BJ (cell line): Measurements from ENCODE around the gene PFDN2. TPM values are rescaled to one million over a fixed set of nuclear protein-coding genes. Genes with fewer than 3 reads are reported as not detected.

ENCODE experiments used
- CTCF ChIA-PET: fragments of 350-600 bp; formaldehyde crosslinking; extraction: SDS; loops from one replicate; lab custom pipeline; 2021; ENCODE audit warnings: antibody characterized with exemption, inconsistent platforms; lab: Yijun Ruan, JAX
- POLR2A ChIA-PET: fragments of 300-600 bp; sonication (Branson Sonifier 250); formaldehyde crosslinking; extraction: SDS; loops from one replicate; lab custom pipeline; 2021; ENCODE audit warnings: antibody characterized with exemption; lab: Charles Lee
- DNase-seq: peaks from one replicate; pipeline ENCODE4 v3.0.0-alpha.2; 2011; ENCODE audit warnings: low read depth
- H3K27me3 ChIP-seq: 2 replicates; pipeline ENCODE4 v1.6.0; 2011; ENCODE audit warnings: low read length; ENCODE audit not compliant: control insufficient read depth, insufficient read depth
- H3K36me3 ChIP-seq: 2 replicates; pipeline ENCODE4 v1.5.1; 2011; ENCODE audit warnings: low read length; ENCODE audit not compliant: control insufficient read depth, insufficient read depth
- H3K4me3 ChIP-seq: 2 replicates; pipeline ENCODE4 v1.5.1; 2011; ENCODE audit warnings: low read depth, mild to moderate bottlenecking, control low read depth, low read length
- CTCF ChIP-seq: IDR thresholded peaks from 2 replicates; pipeline ENCODE4 v1.5.1; 2011; ENCODE audit warnings: low read depth, mild to moderate bottlenecking, control low read depth, inconsistent platforms, low read length, moderate library complexity; ENCODE audit not compliant: insufficient read depth
- polyA plus RNA-seq: library from polyadenylated mRNA; depleted of rRNA; stranded (reverse); fragments of >200 nt; gene quantifications from 2 replicates; pipeline ENCODE4 v1.2.3, GENCODE V29; 2011

Gene PFDN2
- polyA plus RNA-seq, 1 experiment: 32.9 TPM

- H3K27me3 ChIP-seq: no peaks in the 10 kb centered on the region
- POLR2A ChIA-PET: no interaction called here
- TF ChIP-seq CTCF: no peak
- peak; percentile 63 for DNase-seq
- CTCF ChIA-PET: interaction anchor here (0.8 to 7.5 kb wide), 3 partner anchors 12 to 43 kb away, joined by 3 to 80 read pairs (median 3); partner anchors contain the start of gene KLHDC9
- no peaks in the 10 kb centered on the region for H3K36me3 ChIP-seq
- no peak overlapping the region for H3K4me3 ChIP-seq
These were observed 34.7 kb downstream of the PFDN2 start for GRCh38 chr1:161082996-161083747.

- Histone ChIP-seq H3K36me3 (no peaks in the 10 kb centered on the region), H3K27me3 (no peaks in the 10 kb centered on the region), H3K4me3 (no peak overlapping the region)
- no peak for TF ChIP-seq CTCF
- POLR2A ChIA-PET: no interaction called here
- no peak for DNase-seq
- CTCF ChIA-PET: interaction anchor here (7.5 kb wide), 1 partner anchor 14 kb away, joined by 80 read pairs; the partner anchor contains the start of gene KLHDC9
These were observed 35.4 kb downstream of the PFDN2 start for GRCh38 chr1:161082483-161082882.

- POLR2A ChIA-PET: interaction anchor here (0.5 kb wide), 1 partner anchor 120 kb away, joined by 4 read pairs; no protein-coding TSS in a partner anchor
These were observed 36.3 kb downstream of the PFDN2 start for GRCh38 chr1:161081519-161081918.

GRCh38 chr1:161080441-161081405 lies 37.1 kb downstream of the PFDN2 start:
- CTCF ChIA-PET: interaction anchor here (0.7 to 12.3 kb wide), 4 partner anchors 9 to 90 kb away, joined by 3 to 132 read pairs (median 4); partner anchors contain the start of gene KLHDC9
- DNase-seq: no peak
- no peak for TF ChIP-seq CTCF
- Histone ChIP-seq H3K27me3 (no peaks in the 10 kb centered on the region), H3K4me3 (no peak overlapping the region), H3K36me3 (no peaks in the 10 kb centered on the region)
- POLR2A ChIA-PET: interaction anchor here (0.5 kb wide), 1 partner anchor 121 kb away, joined by 4 read pairs; no protein-coding TSS in a partner anchor

More at GRCh38 chr1:161081519-161081918, 36.3 kb downstream of the PFDN2 start:
- DNase-seq: no peak
- CTCF ChIA-PET: interaction anchor here (0.9 to 12.3 kb wide), 2 partner anchors 10 to 15 kb away, joined by 5 to 132 read pairs; partner anchors contain the start of gene KLHDC9
- no peak overlapping the region for H3K4me3 ChIP-seq
- no peak for TF ChIP-seq CTCF
- H3K27me3 ChIP-seq: no peaks in the 10 kb centered on the region
- no peaks in the 10 kb centered on the region for H3K36me3 ChIP-seq
